GM21576 (cell line): ENCODE measurements around the gene FAM72B.
"Not testable (repeated sequence)": the region's sequence is repeated elsewhere in the genome, so short reads cannot be mapped to it uniquely, and the experiment has no call there.

ENCODE experiments used
- ATAC-seq: cut with Tn5 transposase; IDR thresholded peaks from one replicate; pipeline ENCODE4 v1.9.1; 2021; ENCODE audit warnings: mild to moderate bottlenecking, moderate library complexity; ENCODE audit not compliant: unreplicated experiment

FAM72B gene

DNA sequence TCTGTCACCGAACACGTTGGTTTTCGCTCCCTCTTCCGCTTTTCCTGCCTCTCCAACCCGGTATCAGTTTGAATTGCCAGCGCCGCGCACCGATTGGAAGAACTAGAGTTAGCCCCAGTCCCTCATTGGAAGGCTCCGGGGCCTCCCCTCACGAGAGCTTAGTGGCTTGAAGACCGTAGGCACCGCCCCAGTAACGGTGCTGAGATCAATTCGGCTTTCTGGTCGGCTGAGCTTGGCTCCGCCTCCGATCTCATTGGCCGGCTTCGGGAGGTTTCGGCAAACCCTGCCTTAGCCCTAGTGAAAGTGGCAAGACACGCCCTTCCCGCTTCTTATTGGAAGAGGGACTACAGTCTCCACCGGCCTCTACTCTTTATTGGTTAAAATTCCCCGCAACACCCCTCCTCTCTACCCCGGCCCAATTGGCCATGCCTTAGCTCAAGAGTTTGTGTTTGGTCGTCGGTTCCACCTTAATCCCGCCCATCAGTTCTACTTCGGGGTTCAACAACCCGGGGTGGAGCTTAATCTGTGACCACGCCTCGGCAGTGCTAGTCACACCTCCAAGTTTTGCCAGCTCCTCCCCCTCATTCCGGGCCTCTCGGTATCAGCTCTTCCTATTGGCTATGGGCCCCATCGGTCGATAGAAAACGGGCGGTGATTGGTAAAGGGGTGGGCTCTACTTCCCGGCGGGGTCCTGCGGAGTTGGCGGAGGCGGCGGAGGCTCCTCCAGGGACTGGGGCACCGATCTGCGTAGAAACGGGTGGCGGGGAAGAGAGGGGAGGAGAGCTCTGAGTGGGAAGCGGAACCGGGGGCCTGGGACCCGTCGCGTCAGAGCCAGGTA, at the start of gene FAM72B, which contains the start of gene SRGAP2C:
TSS of gene FAM72B (minus strand) at position 51 of the 838 bp plus-strand sequence. CDS start 851 bp downstream, outside the sequence.
TSS of gene SRGAP2C (plus strand) at position 686 of the 838 bp plus-strand sequence. CDS start 2,472 bp downstream, outside the sequence.
- peak; percentile 83 for ATAC-seq

DNA sequence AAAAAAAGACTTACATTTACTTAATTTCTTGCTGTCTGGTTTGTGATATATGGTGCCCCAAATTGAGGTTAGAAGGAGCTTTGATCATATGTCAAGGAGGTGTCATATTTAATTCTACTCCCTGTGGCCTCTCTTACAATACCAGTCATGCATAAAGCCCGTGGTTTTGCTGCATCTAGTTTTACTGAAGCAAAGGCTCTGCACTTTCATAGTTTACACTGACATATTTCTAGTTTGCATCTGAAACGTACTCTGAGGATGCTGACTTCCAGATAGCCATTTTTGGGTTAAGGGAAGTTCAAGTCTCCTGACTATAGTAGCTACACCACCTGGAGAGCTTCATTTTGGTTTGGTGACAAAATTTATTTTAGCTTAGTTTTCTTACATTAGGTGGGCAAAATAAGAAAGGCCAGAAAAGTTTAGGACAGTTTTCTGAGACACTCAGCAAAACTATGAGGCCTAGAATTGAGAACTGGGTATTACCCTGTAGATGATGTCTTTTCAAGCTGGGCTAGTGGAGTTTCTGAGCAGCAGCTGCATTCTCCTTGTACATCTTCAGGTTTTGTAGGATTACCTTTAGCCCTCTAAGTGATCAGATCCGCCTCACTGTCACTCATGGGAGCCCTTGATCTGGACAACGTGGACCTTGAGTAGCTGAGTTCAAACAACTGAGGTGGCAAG, 48.4 kb upstream of the FAM72B start:
- peak; percentile 84 for ATAC-seq

DNA sequence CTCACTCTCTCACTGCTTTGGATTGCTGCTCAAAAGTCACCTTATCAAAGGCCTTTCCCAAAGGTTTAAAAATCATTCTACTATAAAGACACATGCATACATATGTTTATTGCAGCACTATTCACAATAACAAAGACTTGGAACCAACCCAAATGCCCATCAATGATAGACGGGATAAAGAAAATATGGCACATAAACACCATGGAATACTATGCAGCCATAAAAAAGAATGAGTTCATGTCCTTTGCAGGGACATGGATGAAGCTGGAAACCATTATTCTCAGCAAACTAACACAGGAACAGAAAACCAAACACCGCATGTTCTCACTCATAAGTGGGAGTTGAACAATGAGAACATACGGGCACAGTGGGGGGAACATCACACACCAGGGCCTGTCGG, 46.5 kb upstream of the FAM72B start:
- not testable (repeated sequence) for ATAC-seq

DNA sequence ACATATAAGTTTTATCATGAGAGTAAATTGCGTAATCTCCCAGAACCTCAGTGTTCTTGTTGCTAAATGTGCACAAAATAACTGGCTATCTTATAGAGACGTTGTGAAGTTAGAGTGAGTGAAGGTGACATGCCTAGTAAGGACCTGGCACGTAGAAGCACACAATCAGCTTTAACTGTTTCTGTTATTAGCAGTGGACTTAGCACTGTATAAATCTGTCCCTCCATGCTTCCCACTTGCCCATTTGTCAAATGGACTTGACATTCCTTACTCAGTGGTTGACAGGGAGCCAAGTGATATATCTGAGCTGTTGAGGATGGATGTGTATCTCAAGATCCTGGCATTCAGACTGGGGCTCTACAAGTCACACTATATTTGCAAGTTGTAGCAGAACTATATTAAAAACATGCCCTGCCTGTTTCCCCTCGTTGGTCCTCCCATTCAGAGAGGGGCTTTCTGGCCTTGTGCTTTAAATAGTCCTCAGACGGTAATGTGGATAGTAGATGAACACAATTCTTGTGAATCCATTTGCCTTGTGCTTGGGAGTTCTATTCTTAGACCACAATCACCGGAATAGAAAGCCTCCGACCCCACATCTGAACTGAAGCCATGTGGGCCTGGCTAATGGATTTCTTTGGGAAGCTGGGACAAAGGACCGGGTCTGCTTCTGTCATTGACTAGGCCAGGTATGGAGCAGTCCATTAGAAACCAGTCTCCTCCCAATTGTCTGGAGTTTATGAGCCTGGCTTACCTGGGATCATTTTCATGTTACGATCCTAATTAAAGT, 43.6 kb upstream of the FAM72B start:
- ATAC-seq, result not testable (repeated sequence)

DNA sequence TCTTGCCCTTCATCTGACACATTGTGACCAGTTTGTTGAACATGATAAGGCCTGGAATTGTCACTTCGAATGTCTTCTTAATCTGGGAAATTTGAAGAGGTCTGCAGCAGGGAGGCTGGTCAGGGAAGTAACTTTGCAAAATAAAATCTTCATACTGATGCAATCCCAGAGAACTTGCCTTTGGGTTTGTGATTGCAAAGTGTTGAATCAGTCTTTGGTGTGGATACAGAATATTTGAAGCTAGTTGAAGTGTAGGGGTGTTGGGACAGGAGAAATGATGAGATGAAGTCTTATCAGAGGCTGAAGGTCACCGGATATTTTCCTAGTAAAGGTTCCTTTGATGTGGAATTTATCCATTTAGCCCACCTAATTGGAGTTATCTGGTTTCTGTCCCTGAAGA, 42.8 kb upstream of the FAM72B start:
- ATAC-seq, result not testable (repeated sequence)

DNA sequence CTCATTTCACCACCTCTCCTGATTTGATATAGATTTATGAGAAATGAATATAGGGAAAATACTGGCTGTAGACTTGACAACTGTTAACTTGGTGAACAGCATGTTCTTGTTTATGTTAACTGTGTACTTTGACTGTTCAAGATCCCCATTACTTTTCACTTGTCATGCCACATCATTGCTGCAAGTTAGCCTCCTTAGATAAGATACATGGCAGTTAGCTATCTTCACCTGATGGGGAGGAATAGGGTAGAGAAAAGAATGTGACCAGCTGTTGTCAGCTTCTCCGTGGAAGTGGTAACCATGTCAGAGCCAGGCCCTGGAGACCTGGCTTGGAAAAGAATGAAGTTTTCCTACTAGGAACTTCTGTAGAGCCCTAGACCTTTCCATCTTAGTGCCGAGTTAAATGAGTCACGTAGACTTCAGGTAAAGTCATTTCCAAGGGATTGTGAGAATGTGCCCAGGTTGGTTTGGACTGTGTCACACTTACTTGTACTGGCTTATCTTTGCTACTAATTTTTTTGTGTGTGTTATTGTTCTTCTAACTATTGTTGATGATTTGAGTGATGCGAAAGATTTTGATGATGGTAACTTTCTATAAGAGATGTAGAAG, 42.3 kb upstream of the FAM72B start:
- ATAC-seq, result not testable (repeated sequence)

DNA sequence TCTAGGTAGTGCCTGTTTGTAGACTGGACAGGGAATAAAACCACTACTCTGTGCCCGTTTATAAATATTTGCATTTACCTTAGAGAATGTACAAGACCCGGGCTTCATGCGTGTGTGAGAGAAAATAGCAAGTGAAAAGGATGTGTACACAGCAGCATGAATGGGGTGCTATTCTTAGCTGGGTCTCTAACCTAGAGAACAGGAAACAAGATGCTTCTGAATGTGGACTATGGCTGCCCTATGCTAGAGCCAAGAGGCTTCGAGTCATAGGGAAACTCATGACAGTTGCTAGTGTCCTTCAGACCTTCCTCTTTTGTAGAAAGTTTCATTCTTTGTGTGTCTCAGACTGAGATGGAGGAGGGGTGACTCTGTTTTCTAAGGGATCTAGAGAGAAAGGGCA, 40.6 kb upstream of the FAM72B start:
- peak; percentile 99 for ATAC-seq

DNA sequence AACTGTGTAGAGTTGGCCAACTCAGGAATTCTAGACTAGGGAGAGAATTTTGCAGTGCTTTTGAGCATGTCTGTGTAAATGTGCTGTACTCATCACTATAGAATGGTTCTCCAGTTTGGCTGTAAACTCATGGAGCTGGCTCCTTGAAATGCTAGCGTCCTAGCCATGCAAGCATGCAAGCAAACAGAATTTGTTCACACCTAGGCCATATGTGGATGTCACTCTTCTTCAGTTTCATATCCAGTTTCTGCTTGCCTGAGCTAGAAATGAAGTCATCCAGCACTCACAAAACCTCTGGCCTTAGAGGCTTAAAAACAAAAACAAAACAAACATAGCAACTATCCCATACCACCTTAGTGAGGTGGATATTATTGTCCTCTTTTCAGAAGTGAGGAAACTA, 37.6 kb upstream of the FAM72B start:
- peak; percentile 43 for ATAC-seq

DNA sequence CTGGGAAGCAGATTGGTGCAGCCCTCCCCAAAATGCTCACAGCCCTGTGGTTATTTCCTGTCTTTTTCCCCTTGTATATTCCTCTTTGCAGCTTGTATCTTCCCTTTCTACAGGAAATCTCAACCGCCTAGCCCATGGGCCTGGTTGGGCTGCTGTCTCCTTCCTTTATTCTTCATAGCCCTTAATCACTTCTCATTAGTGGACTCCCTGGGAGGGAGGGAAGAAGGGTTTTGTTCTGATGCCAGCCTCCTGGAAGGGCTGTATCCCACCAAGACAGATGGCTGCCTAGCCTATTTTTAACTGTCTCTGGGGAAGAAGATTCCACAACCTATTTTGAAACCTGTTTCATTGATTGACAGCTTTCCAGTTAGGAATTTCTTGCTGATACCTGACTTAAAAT, 32.5 kb upstream of the FAM72B start:
- ATAC-seq, result not testable (repeated sequence)

DNA sequence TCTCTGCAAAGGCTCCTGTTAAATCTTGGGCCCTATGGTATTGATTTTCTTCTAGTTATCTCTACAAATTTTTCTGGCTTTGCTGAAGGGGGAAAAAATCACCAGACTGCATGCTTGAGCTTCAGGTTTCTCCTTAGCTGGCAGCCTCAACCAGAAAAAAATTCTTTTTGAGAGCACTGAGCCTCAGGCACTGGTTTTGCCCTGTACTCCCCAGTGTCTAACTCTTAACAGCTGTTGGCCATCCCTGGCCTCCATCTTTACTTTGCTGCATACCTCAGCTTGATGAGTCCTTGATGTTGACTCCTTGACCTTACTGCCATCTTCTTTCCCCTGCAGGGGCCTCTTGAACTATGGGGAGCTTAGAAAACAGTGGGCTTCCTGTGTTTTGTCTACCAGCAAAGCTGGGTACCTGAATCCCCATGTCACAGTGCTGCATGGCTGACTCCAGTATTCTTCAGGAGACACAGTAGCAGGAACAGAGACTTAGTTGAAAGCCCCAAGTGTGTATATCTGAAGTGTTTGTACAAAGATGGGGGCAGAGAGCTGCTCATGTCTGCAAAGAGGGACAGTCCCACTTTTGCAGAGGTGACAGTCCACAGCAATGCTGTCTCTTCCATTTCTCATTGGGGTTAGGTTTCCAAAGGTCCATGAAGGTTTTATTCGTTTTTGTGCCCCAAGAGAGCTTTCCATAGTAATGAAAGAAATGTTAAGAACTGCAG, 31.7 kb upstream of the FAM72B start:
- ATAC-seq, result not testable (repeated sequence)

DNA sequence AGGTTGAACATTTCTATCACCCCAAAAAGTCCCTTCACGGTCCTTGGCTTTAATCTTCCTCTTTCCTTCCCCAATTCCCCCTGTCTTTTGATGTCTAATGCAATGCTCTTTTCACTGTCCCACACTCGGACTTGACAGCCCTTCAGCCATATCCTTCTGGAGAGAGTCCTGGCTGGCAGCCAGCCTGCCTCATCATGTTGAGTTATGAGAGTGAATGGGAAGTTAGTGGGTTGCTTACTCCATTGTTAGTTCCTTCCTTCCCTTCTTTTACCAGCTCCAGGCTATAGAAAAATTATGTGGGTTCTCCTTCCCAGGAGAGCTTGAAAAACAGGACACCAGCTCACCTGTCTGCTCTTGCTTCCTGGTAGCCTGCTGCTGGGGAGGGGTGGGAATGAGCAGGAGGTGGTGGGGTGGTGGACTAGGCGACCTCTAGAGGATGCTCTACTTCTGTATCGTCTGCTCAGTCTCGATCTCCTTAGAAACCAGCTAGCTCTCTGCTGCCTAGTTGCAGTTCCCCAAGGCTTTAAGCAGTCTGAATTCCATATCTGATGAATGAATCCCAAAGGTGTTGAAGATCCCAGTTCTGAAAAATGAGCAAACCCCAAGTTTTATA, 30.5 kb upstream of the FAM72B start:
- not testable (repeated sequence) for ATAC-seq

DNA sequence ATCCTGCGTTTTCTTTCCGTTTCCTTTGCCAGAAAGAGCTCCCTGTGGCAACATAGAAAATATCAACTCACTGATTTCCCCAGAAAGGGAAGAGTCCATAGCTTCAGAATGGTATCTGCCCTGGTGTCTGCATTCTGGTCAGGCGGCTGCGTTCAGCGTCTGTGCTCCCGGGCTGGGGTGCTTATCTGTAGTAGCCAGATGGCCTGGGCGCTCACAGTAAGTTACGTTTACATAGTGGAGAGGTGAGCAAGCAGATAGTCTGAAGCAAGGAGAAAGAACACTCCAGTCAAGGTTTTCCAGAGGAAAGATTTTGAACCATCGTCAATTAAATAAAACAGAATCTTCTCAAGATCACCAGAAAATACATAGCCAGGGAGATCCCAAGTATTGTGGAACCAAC, 29.4 kb upstream of the FAM72B start:
- ATAC-seq, result not testable (repeated sequence)

DNA sequence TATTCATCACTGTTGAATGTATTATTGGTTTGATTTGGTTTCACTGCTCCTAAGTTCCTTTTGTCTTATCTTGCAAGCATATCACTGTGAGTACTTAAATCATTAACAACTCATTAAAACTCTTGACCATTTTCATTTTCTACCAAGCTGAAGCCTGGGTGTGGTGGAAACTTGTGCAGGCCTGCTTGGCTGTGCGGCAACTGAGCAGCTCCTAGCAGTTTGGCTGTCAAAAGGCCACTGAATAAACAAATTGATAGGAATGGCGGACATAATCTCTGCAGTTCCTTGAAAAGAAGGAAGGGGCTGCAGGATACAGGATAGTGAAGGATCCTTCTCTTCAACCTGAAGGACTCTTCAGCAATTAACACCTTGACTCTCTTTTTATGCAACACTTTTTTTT, 26.6 kb upstream of the FAM72B start:
- not testable (repeated sequence) for ATAC-seq

DNA sequence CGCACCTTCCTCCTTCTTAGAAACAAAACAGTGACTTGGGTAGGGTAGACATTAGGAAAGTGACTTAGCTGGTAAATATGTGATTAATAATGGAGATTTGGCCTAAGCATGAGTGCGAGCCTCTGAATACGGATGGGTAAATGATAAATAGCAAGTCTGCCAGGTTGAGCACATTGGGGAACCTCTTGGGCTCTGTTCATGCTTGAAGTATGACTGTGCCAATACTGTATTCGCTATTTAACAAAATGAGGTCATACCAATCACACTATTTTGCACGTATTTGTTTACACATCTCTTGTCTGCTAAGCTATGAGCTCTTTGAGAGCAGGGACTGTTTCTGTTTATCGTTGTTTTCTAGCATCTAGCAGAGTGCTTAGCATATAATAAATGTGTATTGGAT, 24.2 kb upstream of the FAM72B start:
- ATAC-seq, result not testable (repeated sequence)

DNA sequence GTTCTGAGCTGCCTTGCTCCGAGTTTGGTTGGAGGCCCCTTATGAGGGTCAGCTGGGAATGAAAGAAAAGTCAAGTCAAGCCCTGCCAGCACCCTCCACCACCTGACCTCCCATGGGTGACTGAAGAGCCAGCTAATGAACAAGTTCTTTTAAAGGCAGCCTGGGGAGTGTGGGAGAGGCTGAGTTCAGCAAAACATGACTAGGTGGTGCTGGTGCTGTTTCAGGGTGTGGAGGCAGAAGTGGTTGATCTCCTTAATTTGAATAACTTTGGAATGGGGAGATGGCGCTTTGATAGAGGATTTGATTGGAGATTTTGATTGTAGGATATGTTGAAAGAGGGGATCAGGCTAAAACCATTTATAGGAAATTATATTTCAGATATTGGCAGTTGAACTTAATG, 23.2 kb upstream of the FAM72B start:
- not testable (repeated sequence) for ATAC-seq

DNA sequence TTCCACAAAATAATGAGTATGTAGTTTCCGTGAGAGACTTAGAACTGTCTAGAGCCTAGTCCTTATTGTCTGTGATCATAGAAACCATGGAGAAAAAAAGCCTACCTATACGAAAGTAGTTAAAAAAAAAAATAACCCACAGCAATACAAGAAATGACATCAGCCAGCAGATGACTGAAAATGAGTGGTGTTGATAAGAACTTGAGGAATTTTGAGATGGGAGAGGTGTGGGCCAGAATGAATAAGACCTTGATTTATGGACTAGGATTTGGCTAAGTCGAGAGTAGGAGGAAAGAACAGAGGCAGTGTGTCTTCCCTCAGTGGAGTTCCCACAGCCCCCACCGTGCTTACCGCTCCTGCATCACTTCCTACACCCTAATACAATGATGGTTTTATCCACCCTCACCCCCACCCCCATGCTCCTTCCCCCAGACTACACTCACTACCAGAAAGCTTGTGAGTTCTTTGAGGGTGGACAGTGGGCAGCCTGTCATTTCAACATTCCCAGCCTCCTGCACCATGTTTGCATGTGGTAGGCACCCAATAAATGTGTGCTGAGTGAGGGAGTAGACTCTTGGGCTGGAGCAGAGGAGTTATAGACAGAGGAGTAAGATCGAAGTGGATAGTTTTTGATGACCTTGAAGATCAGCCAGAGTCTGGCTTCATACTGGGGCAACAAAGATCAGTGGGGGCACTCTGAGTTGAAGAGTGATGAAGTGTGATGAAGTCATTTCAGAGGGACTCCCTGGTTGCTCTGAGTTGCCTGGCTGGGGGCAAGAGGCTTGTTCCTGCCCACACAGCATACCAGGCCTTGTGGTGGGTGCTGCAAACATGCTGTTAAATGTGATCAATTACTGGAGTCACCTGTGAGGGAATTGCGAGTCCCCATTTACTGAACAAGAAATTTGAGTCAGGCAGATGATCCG, 21.9 kb upstream of the FAM72B start:
- not testable (repeated sequence) for ATAC-seq

DNA sequence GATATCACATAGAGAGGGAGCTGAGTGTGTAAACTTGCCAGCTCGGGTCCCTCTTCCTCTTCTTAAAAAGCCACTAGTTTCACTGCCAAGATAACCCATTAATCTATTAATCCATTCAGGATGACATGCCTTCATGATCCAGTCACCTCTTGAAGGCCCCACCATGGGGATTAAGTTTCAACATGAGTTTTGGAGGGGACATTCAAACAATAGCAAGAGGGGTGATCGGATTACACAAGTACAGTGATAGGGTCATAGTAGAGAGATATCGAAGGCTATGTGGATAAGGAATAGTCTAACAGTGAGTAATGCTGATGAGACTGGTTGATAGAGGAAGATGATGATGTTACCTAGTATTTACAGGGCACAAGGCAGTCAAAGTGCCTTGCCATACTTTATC, 18.8 kb upstream of the FAM72B start:
- ATAC-seq, result not testable (repeated sequence)
